T-helper 1 cell (primary cell): ENCODE results near the gene ELL2.

Experiments
- DNase-seq, 5 donors: peaks; one replicate each; pipeline ENCODE4 v3.0.0-alpha.2; 2012 to 2020

The ELL2 gene

GRCh38 chr5:95880081-95880926 is 81.3 kb downstream of the ELL2 start:
- no peak for DNase-seq

GRCh38 chr5:95879661-95880060 is 82.0 kb downstream of the ELL2 start:
- DNase-seq, result no peak

GRCh38 chr5:95878417-95879323 is 83.0 kb downstream of the ELL2 start:
- DNase-seq, result no peak

GRCh38 chr5:95876782-95877181 is 84.9 kb downstream of the ELL2 start:
- no peak for DNase-seq

GRCh38 chr5:95874246-95874645 is 87.4 kb downstream of the ELL2 start:
- no peak for DNase-seq

DNA sequence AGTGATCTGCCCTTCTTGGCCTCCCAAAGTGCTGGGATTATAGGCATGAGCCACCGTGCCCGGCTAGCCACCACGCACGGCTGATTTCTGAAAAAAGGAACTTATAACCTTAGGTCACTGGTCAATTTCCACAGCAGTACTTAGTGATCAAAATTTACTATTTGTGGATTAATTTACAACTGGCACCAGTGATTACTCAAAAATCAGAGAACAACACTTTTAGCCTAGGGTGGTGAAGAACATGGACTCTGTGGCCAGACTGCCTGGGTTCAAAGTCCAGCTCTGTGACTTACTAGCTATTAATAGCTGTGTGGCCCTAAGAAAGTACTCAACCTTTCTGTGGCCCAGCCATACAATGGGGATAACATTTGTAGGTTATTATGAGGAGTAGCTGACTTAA is 88.3 kb downstream of the ELL2 start:
- DNase-seq, result no peak

- no peak for DNase-seq
Observed at GRCh38 chr5:95872346-95873268, 89.0 kb downstream of the ELL2 start.

DNA sequence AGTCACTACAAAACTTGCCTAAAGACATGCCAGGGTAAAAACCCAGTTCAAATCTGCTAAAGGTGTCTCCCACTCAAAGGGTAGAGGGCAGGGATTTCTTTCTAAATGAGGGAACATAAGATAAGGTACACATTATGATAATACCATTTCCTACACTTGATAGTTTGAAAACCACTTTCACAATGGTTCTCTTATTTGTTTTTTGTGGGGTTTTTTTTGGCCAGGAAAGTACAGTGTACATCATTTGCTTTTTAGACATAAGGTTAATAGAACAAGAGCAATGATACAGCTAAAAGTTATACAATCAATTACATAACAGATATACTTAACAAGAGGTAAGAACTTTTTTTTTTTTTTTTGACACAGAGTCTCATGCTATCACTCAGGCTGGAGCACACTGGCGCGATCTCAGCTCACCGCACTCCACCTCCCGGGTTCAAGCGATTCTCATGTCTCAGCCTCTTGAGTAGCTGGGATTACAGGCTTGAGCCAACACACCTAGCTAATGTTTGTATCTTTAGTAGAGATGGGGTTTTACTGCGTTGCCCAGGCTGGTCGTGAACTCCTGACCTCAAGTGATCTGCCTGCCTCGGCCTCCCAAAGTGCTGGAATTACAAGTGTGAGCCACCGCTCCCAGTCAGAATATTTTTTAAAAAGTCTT is 90.4 kb downstream of the ELL2 start:
- DNase-seq, result no peak

DNA sequence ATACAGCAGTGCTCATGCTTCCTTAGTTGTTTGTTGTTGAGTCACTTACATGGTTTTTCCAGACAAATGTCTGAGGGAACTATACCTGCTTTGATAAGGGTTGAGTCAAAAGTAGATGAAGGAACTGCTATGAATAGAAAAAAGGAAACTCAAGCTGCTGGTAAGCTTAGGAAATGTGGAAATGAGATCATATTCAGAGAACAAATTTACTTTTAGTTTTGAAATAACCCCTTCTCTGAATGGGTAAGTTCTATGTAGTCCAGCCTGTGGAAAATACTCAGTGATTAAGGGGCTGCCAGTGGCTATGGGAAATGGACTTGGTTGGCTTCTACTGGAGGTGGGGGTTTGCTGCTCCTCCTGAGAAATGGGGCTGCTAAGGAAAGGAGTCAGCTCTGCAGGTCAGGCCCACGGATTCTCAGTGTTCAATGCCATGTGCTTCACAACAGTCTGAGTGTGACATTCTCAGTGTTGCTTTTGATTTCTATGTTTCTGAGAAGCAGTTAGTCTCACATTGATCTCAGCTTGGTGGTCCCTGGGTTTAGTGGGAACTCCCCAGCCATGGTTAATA is 91.5 kb downstream of the ELL2 start:
- peak in 1 of 5 donors; percentile 72 for DNase-seq

- DNase-seq, result peak in 4 of 5 donors; percentile 31 to 83 (median 42)
Observed at GRCh38 chr5:95869173-95869855, 92.3 kb downstream of the ELL2 start.

DNA sequence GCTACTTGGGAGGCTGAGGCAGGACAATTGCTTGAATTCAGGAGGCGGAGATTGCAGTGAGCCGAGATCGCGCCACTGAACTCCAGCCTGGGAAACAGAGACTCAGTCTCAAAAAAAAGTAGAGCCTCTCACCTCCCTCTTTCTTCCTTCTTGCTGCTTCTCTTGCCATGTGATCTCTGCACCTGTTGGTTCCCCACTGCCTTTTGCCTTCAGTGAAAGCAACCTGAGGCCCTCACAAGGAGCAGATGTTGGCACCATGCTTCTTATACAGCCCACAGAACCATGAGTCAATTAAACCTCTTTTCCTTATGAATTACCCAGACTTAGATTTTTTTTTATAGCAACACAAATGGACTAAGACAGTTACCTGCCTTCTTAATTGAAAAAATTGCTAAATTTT is 93.5 kb downstream of the ELL2 start:
- no peak for DNase-seq

GRCh38 chr5:95866435-95867040 is 95.1 kb downstream of the ELL2 start:
- DNase-seq, result no peak

DNA sequence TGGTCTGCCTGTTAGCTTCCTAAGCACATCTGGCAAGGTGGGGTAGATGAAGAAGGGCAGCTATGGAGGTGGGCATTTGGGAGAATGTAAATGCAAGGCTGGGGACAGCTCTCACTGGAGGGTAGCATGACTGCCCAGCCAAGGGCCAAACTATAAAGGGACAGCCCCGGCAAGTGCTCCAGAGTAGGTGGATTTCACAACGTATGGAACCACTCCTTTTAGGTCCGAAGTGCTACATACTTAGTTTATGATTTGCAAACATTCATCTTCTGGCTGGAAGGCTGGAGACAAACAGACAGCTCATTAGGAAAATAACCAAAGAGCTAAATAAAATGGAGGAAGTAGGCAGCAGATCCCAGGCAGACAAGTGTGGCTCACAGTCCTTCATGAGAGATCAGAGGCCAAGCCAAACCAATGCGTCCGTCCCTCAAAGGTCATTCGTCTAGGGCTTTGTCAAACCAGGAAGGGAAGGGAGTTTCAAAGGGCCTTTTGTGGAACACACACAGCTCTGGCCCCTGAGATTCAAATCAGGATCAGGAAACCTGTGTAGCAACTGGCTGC is 96.6 kb downstream of the ELL2 start:
- no peak for DNase-seq

DNA sequence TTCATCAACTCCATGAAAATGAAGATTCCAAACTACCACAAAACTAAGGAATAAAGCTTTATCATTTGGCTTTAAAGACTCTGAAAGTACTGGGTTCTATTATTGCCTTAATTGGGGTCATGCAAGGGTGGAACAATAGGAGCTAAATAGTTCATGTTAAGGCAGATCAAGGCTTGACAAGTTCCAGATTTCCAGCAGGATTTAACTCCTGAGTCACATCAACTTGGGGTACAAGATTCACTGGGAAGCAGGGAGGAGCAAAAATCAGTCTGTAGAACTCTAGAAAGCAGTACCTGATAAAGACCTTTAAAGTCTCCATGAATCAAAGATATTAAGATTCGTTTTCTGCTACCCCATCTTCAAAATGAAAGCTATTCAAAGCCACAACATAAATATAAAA is 97.2 kb downstream of the ELL2 start:
- no peak for DNase-seq

GRCh38 chr5:95863383-95863757 is 98.3 kb downstream of the ELL2 start:
- DNase-seq, result no peak

DNA sequence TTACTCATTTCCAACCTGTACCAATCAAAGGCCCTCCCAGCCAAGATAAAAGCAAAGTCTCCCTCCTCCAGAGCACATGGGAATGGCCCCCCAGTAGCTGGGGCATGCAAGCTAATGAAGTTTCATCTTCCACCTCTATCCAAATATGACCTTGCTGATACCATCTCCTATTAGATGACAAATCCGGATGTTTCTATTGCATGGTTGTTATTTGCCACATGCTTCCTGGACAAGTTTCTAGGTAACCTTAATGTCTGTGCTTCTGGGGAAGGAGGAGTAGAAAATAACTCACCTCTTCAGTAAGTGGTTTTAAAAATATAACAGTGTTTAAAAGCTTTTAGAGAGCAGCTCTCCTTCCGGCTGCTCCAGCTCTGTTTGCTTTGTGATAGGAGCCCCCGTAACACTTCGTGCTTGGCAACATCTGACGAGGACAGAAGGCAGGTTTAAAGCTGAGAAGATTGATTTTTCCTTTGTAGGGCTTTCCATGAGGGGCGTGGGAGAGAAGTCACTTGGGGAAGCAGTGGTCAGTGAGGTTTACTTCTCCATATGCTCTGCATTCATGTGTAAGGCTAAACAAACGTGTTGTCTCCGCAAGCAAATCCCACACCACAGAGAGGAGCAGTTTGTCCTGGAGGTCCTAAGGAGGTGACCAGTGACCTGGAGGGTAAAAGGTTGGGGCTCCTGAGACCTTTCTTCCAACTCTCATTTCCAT is 98.8 kb downstream of the ELL2 start:
- DNase-seq, result peak in 1 of 5 donors; percentile 46

DNA sequence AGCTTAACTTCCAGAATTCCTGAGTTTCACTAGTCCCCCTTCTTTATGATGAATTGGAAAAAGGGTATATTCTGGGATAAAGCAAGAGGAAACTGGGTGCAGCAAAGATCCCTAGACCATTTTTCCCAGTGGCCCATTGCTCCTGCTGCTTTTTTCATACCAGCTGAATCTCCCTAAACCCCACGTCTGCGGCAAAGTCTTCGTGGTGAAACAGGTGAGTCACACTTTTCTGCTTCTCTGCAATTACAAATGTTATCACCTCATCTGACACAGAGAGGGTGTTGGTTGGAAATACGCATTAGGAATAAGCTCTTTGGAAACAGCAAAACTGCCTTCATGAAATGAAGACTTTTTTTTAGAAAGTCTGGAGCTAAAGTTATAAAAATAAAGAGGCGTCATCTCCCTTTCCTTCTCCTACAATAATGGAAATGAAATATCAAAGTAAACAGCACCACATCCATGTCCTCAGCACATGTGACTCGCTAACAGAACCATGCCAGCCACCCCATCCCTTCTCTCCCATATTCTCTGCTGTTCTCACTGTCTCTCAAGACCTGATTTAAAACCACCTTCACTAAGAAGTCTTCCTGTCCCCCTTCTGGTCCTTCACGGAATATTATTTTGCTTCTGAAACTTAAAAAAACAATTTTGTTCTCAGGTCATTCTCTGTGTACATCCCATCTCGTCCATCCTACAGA is 99.6 kb downstream of the ELL2 start:
- DNase-seq, result peak in 1 of 5 donors; percentile 38

DNA sequence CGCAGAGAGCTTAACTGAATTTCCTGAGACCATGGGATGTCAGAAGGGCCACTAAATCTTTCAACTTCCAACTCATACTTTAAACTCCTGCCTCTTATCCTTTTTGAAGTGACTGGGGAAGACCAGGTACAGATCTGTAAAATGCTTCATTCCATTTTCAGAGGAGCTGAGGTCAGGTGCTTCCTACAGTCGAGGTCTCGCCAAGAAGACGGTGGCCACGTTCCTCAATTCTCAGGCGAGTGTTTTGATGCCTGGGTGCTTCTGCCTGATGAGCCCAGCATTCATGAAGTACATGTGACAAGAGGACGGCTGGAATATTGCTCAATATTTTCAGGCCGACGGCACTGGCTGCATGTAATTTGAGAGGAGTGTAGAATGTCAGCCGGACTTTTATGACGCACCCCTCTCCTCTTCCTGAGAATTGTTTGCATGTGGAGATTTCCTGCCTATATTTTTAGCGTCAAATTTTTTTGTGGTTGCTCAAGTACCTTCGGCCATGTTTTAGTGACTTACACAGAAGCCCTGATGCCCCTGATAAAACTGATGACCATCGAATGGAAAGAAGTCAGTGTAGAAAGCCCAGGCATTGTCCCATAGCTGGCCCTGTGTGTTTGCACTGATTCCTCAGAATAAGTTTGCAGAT is 100.3 kb downstream of the ELL2 start:
- no peak for DNase-seq
